GM21529 (cell line): ENCODE data around the gene RPS23.

Source experiments
- ATAC-seq: cut with Tn5 transposase; IDR thresholded peaks from one replicate; pipeline ENCODE4 v1.9.1; 2021; ENCODE audit not compliant: unreplicated experiment

Gene RPS23

GRCh38 chr5:82277987-82278710 is at the start of gene RPS23:
RPS23 (minus strand) TSS chr5:82278354; CDS start chr5:82278323, 31 bp downstream.
- peak; percentile 94 for ATAC-seq

- ATAC-seq: no peak
Observed at GRCh38 chr5:82327941-82328340, 49.8 kb upstream of the RPS23 start.

- ATAC-seq: no peak
Observed at GRCh38 chr5:82325996-82326395, 47.8 kb upstream of the RPS23 start.

- ATAC-seq: no peak
Observed at GRCh38 chr5:82325155-82325554, 47.0 kb upstream of the RPS23 start.

GRCh38 chr5:82320966-82321365 is 42.8 kb upstream of the RPS23 start:
- ATAC-seq: no peak

GRCh38 chr5:82319651-82320376 is 41.7 kb upstream of the RPS23 start:
- no peak for ATAC-seq

- ATAC-seq: no peak
Observed at GRCh38 chr5:82319192-82319591, 41.0 kb upstream of the RPS23 start.

- no peak for ATAC-seq
Observed at GRCh38 chr5:82314964-82315758, 37.0 kb upstream of the RPS23 start.

GRCh38 chr5:82313016-82313415 is 34.9 kb upstream of the RPS23 start:
- no peak for ATAC-seq

GRCh38 chr5:82312373-82312856 is 34.3 kb upstream of the RPS23 start:
- peak; percentile 59 for ATAC-seq

GRCh38 chr5:82309091-82309531 is 31.0 kb upstream of the RPS23 start:
- no peak for ATAC-seq

GRCh38 chr5:82308416-82308815 is 30.3 kb upstream of the RPS23 start:
- no peak for ATAC-seq

GRCh38 chr5:82307451-82307850 is 29.3 kb upstream of the RPS23 start:
- no peak for ATAC-seq

- ATAC-seq: no peak
Observed at GRCh38 chr5:82306151-82306550, 28.0 kb upstream of the RPS23 start.

- ATAC-seq: no peak
Observed at GRCh38 chr5:82301190-82301589, 23.0 kb upstream of the RPS23 start.

GRCh38 chr5:82298668-82299067 is 20.5 kb upstream of the RPS23 start:
- ATAC-seq: no peak

- no peak for ATAC-seq
Observed at GRCh38 chr5:82297711-82298110, 19.6 kb upstream of the RPS23 start.

GRCh38 chr5:82296929-82297328 is 18.8 kb upstream of the RPS23 start:
- ATAC-seq: no peak

GRCh38 chr5:82295959-82296531 is 17.9 kb upstream of the RPS23 start:
- ATAC-seq: no peak

GRCh38 chr5:82295144-82295543 is 17.0 kb upstream of the RPS23 start:
- no peak for ATAC-seq

GRCh38 chr5:82291420-82291819 is 13.3 kb upstream of the RPS23 start:
- ATAC-seq: no peak
